NCI-H748 (cell line): ENCODE data around the gene RTN4IP1.

Experiments used
- DNase-seq: peaks from one replicate; lab custom pipeline; 2025; ENCODE audit not compliant: unreplicated experiment; lab: John Stamatoyannopoulos, UW

RTN4IP1 gene

GRCh38 chr6:106525107-106525881, 104.0 kb downstream of the RTN4IP1 start:
- DNase-seq, result no peak

DNA sequence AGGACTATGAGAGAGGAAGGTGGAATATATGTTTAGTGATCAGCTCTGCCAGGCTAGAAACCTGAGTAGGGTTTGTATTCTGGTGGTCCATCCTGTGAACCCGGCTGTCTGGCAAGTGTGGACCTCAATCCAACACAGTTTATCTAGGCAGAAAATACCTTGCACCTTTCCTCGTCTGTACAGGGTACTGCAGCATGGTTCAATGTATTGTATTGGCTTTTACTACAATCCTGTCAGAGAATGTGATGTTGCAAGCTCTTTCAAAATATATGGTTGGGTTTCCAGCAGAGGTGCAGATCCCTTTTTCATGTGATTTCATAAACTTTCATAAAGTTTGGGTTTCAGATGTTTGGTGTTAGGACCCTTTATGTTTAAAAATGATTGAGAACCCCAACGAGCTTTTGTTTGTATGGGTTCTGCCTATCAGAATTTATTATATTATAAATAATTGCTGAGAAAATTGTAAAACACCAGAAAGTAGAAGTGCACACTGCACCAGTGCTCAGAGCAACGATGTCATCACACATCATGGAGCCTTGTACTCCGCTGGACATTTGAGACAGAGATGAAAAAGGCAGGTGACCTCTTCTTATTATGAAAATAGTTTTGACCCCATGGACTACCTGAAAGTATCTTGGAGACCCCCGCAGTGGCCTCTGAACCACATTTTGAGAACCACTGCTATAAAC, 106.6 kb downstream of the RTN4IP1 start:
- no peak for DNase-seq
